ENCODE data around the gene CRELD1.

The CRELD1 gene

GRCh38 chr3:9969632-9970019, 36.0 kb downstream of the CRELD1 start:
- Histone ChIP-seq H3K36me3 (replicated peaks; ENCODE audit: low read depth, low read length) (peaks cover 38% of the 10 kb centered on the region), H3K4me2 (ENCODE audit: low read length) (no peak overlapping the region)

GRCh38 chr3:9970020-9970652, 36.5 kb downstream of the CRELD1 start:
- Histone ChIP-seq H3K27ac (ENCODE audit: low read length) (no peak overlapping the region), H3K36me3 (replicated peaks; ENCODE audit: low read depth, low read length) (peaks cover 38% of the 10 kb centered on the region), H3K79me2 (ENCODE audit: low read length) (no peaks in the 10 kb centered on the region)

More at GRCh38 chr3:9969632-9970019, 36.0 kb downstream of the CRELD1 start:
- Histone ChIP-seq H3K79me2 (ENCODE audit: low read length) (no peaks in the 10 kb centered on the region), H3K4me1 (ENCODE audit: low read length) (no peaks in the 10 kb centered on the region), H3K4me3 (ENCODE audit: low read length) (no peak overlapping the region), H4K20me1 (ENCODE audit: insufficient read depth, low read length) (no peaks in the 10 kb centered on the region), H3K27me3 (ENCODE audit: low read depth, low read length) (no peaks in the 10 kb centered on the region), H3K9ac (ENCODE audit: low read length) (no peak overlapping the region), H3K27ac (ENCODE audit: low read length) (no peak overlapping the region), H3K9me3 (ENCODE audit: insufficient read depth, low read length) (no peaks in the 10 kb centered on the region), H2AFZ (ENCODE audit: low read depth, low read length) (no peak overlapping the region)
- TF ChIP-seq CTCF (IDR thresholded peaks at IDR 0.05; ENCODE audit: low read depth, low read length) = no peak
- no peak for TF ChIP-seq EZH2phosphoT487 (IDR thresholded peaks at IDR 0.05; ENCODE audit: low read depth)

GRCh38 chr3:9976721-9977709, 43.4 kb downstream of the CRELD1 start:
- TF ChIP-seq EZH2phosphoT487 (IDR thresholded peaks at IDR 0.05; ENCODE audit: low read depth) (no peak), CTCF (IDR thresholded peaks at IDR 0.05; ENCODE audit: low read depth, low read length) (no peak)
- Histone ChIP-seq H3K4me2 (ENCODE audit: low read length) (no peak overlapping the region), H3K4me1 (ENCODE audit: low read length) (peaks cover 16% of the 10 kb centered on the region), H3K36me3 (replicated peaks; ENCODE audit: low read depth, low read length) (peaks cover 22% of the 10 kb centered on the region), H3K9ac (ENCODE audit: low read length) (no peak overlapping the region), H3K79me2 (ENCODE audit: low read length) (peaks cover 17% of the 10 kb centered on the region), H4K20me1 (ENCODE audit: insufficient read depth, low read length) (no peaks in the 10 kb centered on the region), H3K4me3 (ENCODE audit: low read length) (no peak overlapping the region), H3K27ac (ENCODE audit: low read length) (no peak overlapping the region), H3K9me3 (ENCODE audit: insufficient read depth, low read length) (no peaks in the 10 kb centered on the region), H3K27me3 (ENCODE audit: low read depth, low read length) (no peaks in the 10 kb centered on the region), H2AFZ (ENCODE audit: low read depth, low read length) (no peak overlapping the region)

More at GRCh38 chr3:9970020-9970652, 36.5 kb downstream of the CRELD1 start:
- no peaks in the 10 kb centered on the region for H4K20me1 ChIP-seq (ENCODE audit: insufficient read depth, low read length)
- no peak overlapping the region for H3K4me3 ChIP-seq (ENCODE audit: low read length)
- no peak overlapping the region for H2AFZ ChIP-seq (ENCODE audit: low read depth, low read length)
- no peak overlapping the region for H3K4me2 ChIP-seq (ENCODE audit: low read length)
- H3K9ac ChIP-seq (ENCODE audit: low read length) = no peak overlapping the region
- no peaks in the 10 kb centered on the region for H3K27me3 ChIP-seq (ENCODE audit: low read depth, low read length)
- no peak for TF ChIP-seq CTCF (IDR thresholded peaks at IDR 0.05; ENCODE audit: low read depth, low read length)
- no peak for TF ChIP-seq EZH2phosphoT487 (IDR thresholded peaks at IDR 0.05; ENCODE audit: low read depth)
- no peaks in the 10 kb centered on the region for H3K4me1 ChIP-seq (ENCODE audit: low read length)
- H3K9me3 ChIP-seq (ENCODE audit: insufficient read depth, low read length) = no peaks in the 10 kb centered on the region

DNA sequence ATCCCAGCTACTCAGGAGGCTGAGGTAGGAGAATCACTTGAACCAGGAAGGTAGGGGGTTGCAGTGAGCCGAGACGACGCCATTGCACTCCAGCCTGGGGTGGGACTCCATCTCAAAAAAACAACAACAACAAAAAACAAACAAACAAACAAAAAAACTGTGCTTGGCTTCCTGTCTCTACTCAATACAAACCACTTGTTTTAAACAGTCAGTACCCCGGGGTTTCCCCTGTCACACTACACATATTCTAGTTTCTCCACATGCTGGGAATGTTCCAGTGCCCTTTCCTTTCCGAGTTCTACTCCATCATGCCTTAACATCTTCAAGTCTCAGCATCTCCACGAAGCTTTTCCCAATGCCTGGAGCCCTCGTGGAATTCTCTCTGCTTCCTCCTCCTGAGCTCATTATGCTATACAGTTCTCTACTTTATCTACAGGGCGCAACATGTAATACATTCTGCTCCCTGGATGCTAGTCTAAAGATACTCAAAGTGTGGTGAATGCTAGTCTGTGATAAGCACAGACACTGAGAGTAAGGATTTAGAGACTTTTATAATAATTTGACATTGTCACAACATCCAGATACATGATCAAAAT, 45.2 kb downstream of the CRELD1 start:
- no peak overlapping the region for H3K4me2 ChIP-seq (ENCODE audit: low read length)
- H2AFZ ChIP-seq (ENCODE audit: low read depth, low read length) = no peak overlapping the region
- no peaks in the 10 kb centered on the region for H3K9me3 ChIP-seq (ENCODE audit: insufficient read depth, low read length)
- H3K27me3 ChIP-seq (ENCODE audit: low read depth, low read length) = no peaks in the 10 kb centered on the region
- no peaks in the 10 kb centered on the region for H4K20me1 ChIP-seq (ENCODE audit: insufficient read depth, low read length)
- peaks cover 30% of the 10 kb centered on the region for H3K79me2 ChIP-seq (ENCODE audit: low read length)
- no peak overlapping the region for H3K9ac ChIP-seq (ENCODE audit: low read length)
- peaks cover 17% of the 10 kb centered on the region for H3K36me3 ChIP-seq (replicated peaks; ENCODE audit: low read depth, low read length)
- peak overlapping the region; percentile 44; the same call in 1 of the 2 replicates for H3K27ac ChIP-seq (ENCODE audit: low read length)
- H3K4me1 ChIP-seq (ENCODE audit: low read length) = peaks cover 16% of the 10 kb centered on the region
- no peak for TF ChIP-seq EZH2phosphoT487 (IDR thresholded peaks at IDR 0.05; ENCODE audit: low read depth)
- TF ChIP-seq CTCF (IDR thresholded peaks at IDR 0.05; ENCODE audit: low read depth, low read length) = no peak
- H3K4me3 ChIP-seq (ENCODE audit: low read length) = no peak overlapping the region

All from OCI-LY3 (cell line).